Renal cortex interstitium (tissue), 11 donors: ENCODE data around the gene MGMT. TPM values are rescaled to one million over a fixed set of nuclear protein-coding genes. Genes with fewer than 3 reads are reported as not detected.

Experiments used
- DNase-seq, 11 donors: peaks; one replicate each; pipeline ENCODE4 v3.0.0-alpha.2; 2013; ENCODE audit warnings: low read depth in 9 of 11, low spot score in 4 of 11; ENCODE audit errors: extremely low read depth in 1 of 11
- polyA plus RNA-seq, 3 donors: library from polyadenylated mRNA; unstranded; fragments of 120-200 nt; gene quantifications; one replicate each; pipeline ENCODE4 v1.2.1, GENCODE V29; 2013; ENCODE audit not compliant: insufficient read length in 3 of 3

The MGMT gene
- polyA plus RNA-seq, 3 donors, result 17.5 to 22.7 (median 20.5) TPM

DNA sequence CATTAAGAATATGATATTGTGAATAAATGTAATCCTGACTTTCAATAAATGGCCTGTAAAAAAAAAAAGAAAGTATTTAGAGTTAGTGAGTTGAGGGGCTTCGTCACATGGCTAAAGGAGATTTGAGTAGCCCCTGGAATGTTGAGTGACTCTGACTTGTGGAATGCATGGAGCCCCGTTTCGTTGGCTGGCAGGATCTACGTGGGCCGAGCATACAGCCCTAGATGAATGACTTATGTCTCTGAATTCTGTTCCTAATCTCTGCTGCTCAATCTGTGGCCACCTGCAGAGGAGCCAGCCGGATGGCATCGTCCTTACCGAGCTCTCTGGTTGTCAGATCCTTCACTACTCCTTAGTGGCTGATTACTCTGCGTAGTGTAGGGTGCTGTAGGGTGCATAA is 155.7 kb downstream of the MGMT start:
- no peak for DNase-seq

DNA sequence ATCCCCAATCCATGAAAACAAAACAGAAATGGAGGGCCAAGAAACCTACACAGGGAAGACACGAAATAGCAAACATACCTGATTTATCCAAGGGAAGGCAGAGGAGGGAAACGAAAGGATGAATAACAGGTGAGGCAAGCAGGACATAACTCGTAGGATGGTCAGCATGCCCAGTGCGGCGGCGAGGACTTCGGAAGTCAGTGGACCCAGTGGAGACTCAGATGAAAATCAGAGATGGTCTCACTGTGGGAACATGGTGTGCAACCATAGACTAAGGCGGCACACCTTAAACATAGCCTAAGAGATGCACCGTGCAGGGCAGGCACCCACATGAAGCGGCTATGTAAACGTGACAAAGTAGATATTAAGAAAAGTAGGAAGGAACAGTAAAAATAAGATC is 157.5 kb downstream of the MGMT start:
- DNase-seq, result no peak

DNA sequence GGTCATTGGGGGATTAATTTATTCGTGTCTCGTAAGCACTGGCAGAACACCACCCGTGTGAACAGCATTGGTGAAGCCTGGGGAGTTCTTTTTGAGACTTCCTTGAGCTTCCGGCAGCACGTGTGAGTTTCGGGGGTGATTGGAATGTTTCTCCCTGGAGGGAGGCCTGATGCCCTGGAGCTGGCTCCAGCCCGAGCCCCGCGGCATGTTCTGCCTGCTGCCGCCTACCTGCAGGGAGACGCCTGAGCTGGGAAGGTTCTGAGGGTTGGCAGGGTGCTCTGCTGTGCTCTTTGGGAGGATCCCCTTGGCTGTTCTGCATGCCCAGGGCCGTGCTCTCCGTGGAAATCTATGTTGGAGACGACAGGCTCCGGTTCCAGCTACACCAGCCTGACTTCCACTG is 159.3 kb downstream of the MGMT start:
- DNase-seq, result no peak

DNA sequence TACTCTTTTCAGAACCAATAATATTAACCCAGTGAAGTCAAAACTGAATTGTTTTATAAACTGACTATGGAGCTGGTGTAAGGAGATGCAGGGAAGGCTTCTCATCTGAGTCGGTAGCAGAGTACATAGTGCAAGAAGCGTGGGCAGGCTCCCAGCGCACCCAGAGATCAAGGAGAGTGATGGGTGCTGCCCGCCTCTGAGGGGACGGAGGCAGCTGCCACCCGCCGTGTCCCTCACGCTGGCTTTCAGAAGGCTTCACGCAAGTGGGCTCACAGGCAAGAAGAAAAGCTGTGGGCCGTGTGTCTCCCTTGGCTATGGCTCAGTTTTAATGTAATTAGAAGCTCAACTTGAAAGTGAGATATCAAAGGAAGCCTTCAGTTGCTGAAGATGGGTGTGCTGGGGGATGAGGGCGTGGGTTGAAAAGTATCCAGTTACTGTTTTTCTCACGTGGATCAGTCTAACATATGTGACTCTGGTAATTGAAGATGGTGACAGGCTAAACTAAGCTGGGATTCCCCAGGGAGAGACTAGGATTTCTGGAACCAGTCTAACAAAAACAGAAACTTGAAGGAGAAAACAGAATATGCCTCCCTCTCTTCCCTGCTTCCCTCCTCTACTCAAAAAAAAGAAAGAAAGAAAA is 159.9 kb downstream of the MGMT start:
- DNase-seq, result peak in 1 of 11 donors; percentile 20

DNA sequence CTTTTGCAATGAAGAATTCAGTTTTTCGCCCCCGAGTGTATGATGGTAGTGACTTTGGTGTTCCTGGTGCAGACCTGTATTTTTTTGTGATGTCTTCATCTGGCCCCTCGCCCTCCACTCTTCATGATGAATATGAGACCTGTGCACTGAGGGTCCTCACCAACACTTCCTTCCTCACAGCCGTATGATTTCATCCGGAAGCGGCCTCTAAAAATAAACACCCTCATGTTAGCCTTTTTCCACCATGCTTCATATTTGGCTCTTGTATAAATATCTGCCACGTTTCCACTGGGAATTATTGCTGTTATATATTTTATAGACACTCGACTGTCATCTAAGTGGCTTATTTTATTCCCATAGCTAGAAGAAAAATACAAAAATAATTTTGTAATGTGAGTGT is 160.4 kb downstream of the MGMT start:
- no peak for DNase-seq

DNA sequence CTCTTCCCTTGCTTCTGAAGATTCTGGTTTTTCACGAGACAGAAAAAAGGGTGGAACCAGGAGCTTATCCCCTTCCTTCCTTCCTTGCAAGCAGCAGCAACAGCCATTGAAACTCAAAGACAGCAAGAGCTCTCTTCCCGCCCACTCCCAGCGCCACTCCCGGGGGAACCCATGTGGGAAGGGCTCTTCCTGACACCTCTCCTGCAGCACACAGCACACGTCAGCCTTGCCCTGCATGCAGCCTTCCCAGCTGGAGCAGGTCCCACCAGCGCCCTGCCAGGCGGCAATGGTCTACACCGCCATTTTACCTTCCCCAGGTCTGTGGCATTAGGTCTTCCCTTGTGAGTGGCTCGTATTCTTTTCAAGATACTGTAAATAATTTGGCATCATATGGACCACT is 161.8 kb downstream of the MGMT start:
- DNase-seq, result no peak

DNA sequence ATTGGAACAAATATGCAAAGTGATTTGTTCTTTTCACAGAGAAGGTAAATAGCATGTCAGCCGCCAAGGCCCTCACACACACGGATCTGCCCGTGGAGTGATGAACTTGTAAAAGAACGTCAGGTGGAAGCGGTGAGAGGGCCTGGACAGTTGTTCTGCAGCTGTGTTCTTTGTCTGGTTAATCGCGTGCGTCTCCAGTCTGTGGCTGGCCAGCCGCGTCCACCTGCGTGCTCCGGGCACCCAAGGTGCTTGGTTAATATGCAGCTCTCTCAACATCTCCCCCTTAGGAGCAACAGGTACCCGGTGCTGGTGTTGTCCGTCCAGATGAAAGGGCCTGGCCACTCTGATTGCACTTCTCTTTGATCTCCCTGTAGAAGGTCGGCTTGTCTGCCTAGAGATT is 162.9 kb downstream of the MGMT start:
- DNase-seq, result no peak

DNA sequence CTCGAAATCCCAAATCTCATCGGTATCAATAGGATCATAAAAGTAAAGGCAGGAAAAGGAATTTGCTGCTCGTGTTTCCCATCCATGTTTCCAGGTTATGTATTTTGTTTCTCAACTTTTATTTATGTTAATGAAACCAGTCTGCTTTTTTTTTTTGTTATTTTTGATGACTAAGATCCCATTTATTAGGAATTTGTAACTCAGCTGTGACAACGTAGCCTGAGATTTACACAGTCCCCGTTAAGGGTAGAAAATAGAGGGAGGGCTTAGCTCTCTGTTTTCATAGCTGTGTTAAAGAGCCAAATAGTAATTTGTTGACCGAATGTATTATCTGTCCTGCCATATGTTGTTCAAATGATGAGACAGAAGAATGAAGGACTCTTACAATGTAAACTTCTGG is 164.0 kb downstream of the MGMT start:
- DNase-seq, result no peak

DNA sequence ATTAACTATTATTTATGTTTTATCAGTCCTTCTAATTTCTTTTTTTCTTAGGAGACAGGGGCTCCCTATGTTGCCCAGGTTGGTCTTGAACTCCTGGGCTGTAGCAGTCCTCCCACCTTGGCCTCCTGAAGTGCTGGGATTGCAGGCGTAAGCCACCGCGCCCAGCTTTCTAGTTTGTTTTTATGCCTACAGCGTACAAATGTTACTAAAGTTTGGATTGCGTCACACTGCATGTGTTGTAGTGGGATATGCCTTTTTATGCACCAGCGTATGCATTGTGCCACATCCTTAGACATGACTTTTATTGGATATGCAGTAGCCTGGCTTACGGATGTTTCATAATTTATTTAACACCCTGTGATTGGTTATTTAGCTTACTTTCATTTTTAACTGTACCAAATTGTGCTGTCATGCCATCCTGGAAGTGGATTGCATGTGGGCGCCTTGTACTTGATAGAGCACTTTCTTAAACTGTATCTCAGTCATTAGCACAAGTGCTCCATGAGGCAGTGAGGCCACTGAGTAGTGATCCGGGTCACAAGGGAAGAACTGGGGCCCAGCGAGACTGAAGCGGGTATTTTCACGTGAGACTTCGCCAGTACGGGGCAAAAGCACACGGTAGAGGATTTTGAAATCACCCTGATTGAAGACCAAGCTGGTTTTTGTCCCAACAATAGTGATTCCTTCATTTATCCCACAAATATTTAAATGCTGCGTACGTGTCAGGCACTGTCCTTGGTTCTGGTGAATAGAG is 165.0 kb downstream of the MGMT start:
- DNase-seq, result no peak

DNA sequence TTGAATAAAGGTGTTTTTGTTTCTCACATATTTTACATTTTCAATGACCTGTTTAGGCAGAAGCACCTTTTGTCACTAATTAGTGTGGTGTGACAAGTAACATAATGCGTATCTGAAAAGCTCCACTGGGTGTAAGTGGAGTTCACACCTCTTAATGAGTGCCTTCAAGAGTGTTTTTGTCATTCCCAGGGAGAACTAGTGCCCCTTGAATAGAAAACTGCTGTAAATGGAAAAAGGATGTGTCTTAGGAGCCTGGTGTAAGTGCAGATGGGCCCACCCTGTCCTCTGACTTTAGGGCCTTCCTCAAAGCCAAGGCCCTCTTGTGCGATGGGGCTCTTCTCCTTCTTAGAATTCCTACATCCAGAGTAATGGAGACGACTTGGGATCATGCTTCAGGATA is 170.0 kb downstream of the MGMT start:
- DNase-seq, result no peak

DNA sequence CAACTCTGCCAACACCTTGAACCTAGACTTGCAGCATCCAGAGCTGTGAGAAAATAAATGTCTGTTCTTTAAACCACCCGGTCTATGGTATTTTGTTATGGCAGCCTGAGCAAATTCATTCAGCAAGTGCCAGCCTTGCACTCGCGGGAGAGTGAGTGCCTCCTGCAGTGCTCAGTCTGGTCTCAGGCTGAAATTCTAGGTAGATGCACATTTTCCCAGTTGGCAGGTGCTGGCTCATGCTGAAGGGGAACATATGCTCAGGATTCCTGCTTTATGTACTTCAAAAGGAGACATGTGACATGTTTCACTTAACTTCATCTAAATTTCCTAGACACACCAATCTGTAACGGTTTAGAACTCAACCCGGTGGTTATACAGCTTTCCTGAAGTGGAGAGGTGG is 170.8 kb downstream of the MGMT start:
- no peak for DNase-seq

DNA sequence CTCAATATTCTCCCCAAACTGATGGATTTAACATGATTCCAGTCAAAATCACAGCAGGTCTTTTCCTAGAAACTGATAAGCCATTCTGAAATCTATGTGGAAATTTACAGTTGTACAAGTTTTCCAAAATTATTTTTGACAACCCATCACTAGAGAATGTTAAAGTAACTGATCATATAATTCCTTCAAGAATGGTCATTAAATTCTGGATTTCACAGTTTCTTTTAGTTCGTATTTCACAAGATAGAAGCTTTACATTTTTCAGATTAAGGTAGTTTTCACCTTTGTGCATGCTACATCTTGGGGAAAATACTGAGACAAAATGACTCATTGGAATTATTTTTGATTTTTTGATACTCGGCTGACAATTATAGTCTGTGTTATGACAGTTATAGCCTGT is 174.3 kb downstream of the MGMT start:
- DNase-seq, result no peak

DNA sequence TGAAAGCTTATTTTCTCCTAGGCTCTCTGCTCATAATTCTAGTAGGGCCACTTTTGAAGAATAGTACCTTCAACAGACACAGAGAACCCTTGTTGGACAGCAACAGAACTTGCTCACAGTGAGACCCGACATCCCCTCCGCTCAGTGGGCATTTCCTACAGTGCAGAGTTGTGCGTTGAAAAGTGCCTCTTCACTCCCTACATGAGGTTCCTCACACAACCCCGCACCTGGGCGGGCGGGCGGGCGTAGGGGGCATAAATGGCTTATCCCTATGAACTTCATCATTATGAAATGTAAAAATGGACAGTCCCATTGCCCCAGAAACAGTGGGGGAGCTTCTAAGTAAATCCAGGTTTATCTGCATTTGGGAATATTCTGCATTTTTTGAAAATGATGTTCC is 174.9 kb downstream of the MGMT start:
- no peak for DNase-seq

DNA sequence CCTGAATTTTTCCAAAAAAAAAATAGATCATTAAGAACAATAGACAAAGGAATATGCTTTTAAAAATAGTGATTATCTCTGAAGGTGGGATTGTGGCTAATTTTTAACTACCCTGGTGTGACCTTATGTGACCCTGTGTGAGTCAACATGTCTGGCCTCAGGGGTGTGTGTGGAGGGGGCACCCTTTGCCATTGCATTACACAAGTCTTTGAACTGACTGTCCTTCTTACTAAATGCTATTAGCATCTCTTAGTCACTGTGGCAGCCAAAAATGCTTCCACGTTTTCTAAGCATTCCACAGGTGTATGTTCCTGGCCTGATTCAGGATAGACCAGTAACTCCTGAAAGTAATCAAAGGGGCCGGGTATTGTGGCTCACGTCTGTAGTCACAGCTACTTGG is 175.4 kb downstream of the MGMT start:
- no peak for DNase-seq

DNA sequence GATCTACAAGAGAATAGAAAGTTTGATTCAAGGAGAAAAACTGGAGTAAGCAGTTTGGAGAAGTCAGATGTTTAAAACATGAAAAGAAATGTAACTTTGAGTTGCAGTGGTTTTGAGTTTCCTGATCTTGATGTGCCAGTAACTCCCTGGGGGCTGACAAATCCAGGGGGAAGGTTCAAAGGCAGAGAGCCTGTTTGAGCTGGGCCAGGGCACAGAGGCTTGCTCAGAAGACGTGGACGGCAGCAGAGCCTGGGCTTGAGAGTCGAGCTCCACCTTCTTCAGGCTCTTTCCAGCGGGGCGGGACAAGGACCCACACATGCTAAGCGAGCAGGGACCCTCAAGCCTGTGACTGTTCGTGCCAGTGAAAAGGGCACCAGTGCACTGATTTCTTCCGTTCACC is 176.2 kb downstream of the MGMT start:
- DNase-seq, result no peak

DNA sequence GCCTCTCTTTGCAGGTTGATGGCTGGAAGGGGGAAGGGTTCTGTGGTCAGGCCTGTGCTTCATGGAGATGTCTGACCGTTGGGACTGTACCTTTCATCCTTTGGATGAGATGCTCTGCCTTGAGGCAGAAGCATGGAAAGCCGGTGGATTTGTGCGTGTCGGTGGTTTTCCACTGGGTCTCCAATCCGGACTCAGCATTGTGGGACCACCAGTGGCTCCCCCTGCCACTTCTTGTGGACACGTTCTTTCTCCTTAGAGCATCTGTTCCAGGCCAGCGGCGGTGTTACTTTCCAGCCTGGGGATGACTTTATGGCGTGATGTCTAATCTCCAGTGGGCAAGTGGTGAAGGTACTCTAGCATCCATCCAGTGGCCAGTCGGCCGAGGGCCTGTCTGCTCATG is 178.4 kb downstream of the MGMT start:
- no peak for DNase-seq

DNA sequence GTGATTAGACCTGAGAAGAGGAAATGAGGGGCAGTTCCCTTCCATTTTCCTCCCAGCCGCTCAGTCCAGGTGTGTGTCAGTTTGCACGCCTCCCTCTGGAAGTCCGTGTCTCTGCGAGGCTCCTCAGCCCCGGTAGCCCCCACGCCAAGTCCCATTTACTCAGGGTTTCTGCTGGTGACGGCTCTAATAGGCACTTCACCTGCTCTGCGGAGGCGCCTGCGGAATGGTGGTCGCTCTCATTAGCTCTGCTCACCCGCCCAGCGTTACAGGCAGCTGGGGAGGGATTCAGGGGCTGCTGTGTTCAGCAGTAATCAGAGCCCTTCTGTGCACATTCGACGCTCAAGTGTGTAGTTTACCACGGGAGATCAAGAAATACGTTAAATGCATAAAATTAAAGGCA is 179.9 kb downstream of the MGMT start:
- DNase-seq, result no peak

DNA sequence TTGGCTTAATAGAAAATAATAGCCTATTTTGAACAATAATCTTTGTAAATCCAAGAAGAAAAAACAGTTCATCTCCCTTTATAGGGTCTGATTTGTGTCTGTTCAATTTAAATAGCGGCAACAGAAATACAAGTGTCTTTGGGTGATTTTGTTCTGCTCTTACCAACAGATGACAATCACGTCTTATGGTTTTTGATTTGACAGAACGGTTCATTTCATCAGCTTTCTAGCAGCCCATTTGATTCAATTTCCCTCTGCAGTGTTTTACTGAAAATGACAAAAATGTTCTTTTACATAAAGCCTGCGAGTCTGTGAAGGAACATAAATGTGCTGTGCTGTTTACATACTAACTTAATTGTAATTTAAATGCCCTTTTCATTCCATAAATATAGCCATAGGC is 180.5 kb downstream of the MGMT start:
- DNase-seq, result no peak

DNA sequence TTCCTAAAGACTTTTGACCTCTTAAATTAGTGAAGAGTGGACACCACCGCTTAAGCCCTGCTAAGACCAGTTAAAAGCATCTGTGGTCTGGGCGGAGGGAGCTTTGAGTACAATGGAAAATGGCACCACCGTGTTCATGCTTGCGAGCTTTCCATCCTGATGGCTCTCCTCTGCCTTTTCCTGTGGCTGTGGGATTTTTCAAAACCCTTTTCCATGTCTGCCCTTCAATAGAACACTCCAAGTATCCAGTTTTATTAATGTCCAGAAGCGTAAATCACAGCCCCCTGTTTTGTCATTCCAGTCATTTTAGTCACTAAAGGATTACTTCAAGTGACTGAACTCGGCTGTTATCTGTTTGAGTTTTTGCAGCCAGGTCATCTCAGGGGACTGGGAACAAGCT is 181.8 kb downstream of the MGMT start:
- DNase-seq, result no peak

DNA sequence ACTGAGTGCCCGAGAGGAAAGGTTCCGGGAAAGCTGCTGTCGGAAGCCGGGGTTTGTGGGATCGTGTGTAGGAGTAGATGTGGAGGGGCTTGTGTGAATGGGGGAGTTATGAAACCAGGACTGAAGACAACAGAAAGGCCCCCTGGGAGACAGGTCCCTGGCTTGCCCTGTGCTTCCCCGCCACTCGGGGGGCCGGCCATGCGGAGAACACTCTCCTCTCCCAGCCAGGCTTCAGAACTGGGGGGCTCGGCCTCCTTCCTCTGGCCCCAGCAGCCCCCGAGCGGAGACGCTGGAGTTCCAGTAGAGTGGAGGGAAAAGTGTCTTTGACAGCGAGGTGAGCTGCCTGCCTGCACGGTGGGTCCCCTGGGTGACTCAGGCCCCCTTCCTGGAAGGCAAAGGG is 185.0 kb downstream of the MGMT start:
- DNase-seq, result no peak

DNA sequence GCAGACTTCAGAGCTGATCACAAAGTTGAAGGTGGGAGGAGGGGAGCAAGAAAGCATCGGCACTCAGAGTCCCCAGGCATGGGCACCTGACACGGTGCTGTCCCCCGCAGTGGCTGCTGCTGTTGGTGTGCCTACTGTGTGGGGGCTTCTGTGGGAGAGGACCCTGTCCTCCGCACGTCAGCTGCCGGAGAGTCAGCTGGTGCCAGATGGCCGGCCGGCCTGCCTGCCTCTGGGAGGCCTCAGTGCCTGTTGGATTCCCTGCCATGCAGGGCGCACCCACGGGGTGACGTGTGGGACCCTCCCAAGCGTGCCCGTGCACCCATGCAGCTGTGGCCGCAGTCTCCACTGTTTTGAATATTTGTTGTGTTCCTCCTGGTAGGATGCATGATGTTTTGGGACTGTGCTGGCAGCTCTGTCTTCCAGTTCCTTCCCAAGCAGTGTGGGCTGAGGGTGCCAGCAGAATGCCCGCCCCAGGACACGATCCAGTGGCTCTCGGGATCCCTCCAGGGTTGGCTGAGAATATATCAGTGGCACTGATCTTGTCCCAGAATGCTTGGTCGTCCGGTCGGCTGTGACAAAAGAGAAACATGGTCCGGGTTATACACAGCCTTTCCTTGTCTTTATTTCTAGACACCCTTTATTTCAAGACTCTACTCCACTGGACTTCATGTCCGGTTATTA is 185.6 kb downstream of the MGMT start:
- no peak for DNase-seq
